Measurements from ENCODE around the gene DEPP1. TPM values are rescaled to one million over a fixed set of nuclear protein-coding genes. Genes with fewer than 3 reads are reported as not detected.

Gene DEPP1
- total and polyA plus RNA-seq, 2 of the 13 experiments (the other 11 are each of a cell fraction or from before 2014, with no cell fraction given) = 14.8 to 270 TPM

GRCh38 chr10:44978570-44979280 is at the start of gene DEPP1 (continued):
- TF ChIP-seq ZNF281 (CRISPR knock-in tag; IDR thresholded peaks at IDR 0.05; ENCODE audit: borderline replicate concordance) = no peak; the same call in none of the 2 replicates
- TF ChIP-seq ZNF24 (IDR thresholded peaks at IDR 0.05) = peak; percentile 47; the same call in 1 of the 2 replicates
- 0 out of 2 replicates have a peak, but pooled peaks have one; percentile 44 for TF ChIP-seq DMAP1 (CRISPR knock-in tag; IDR thresholded peaks at IDR 0.05)
- TF ChIP-seq ZNF235 (CRISPR knock-in tag; IDR thresholded peaks at IDR 0.05; ENCODE audit: borderline replicate concordance) = no peak
- peak; percentile 91; the same call in 1 of the 2 replicates for TF ChIP-seq BCL3 (CRISPR knock-in tag; IDR thresholded peaks at IDR 0.05)
- no peak for TF ChIP-seq TCF12 (IDR thresholded peaks at IDR 0.05)
- 0 out of 2 replicates have a peak, but pooled peaks have one; percentile 41 for TF ChIP-seq TCF12 (CRISPR knock-in tag; IDR thresholded peaks at IDR 0.05)
- peak; percentile 91 for TF ChIP-seq ZNF772 (CRISPR knock-in tag; IDR thresholded peaks at IDR 0.05)
- TF ChIP-seq POLR2AphosphoS2 (IDR thresholded peaks at IDR 0.05; ENCODE audit: low read depth, low read length) = peak; percentile 97
- TF ChIP-seq DMTF1 (CRISPR knock-in tag; IDR thresholded peaks at IDR 0.05) = no peak
- TF ChIP-seq CBX2 (IDR thresholded peaks at IDR 0.05; ENCODE audit: low read depth, low read length) = no peak
- TF ChIP-seq CBX2 (CRISPR knock-in tag; IDR thresholded peaks at IDR 0.05; ENCODE audit: low read depth) = no peak
- TF ChIP-seq NFE2 (CRISPR knock-in tag; IDR thresholded peaks at IDR 0.05) = no peak
- peak; percentile 100 for TF ChIP-seq POLR2AphosphoS5 (IDR thresholded peaks at IDR 0.05; ENCODE audit: low read depth, low read length)
- TF ChIP-seq RFXAP (CRISPR knock-in tag; IDR thresholded peaks at IDR 0.05; ENCODE audit: borderline replicate concordance) = no peak
- peak; percentile 94 for TF ChIP-seq ZKSCAN8 (CRISPR knock-in tag; IDR thresholded peaks at IDR 0.05; ENCODE audit: borderline replicate concordance)
- TF ChIP-seq, protein P1, sequence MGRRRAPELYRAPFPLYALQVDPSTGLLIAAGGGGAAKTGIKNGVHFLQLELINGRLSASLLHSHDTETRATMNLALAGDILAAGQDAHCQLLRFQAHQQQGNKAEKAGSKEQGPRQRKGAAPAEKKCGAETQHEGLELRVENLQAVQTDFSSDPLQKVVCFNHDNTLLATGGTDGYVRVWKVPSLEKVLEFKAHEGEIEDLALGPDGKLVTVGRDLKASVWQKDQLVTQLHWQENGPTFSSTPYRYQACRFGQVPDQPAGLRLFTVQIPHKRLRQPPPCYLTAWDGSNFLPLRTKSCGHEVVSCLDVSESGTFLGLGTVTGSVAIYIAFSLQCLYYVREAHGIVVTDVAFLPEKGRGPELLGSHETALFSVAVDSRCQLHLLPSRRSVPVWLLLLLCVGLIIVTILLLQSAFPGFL (CRISPR knock-in tag; IDR thresholded peaks at IDR 0.05) = no peak
- TF ChIP-seq NFATC3 (CRISPR knock-in tag; IDR thresholded peaks at IDR 0.05) = peak; percentile 78; the same call in 1 of the 2 replicates
- TF ChIP-seq ZBTB4 (CRISPR knock-in tag; IDR thresholded peaks at IDR 0.05; ENCODE audit: borderline replicate concordance) = peak; percentile 93
